Transverse colon (tissue), 3 donors: ENCODE data around the gene CAMK2B.

Experiments
- CTCF ChIP-seq, 5 experiments: fragments of 200-600 bp in 3 of 5; fragments of 450-650 bp in 2 of 5; sonication (generic) in 3 of 5; IDR thresholded peaks; 1 replicate in 2 of 5; 2 replicates in 3 of 5; pipeline ENCODE4 v1.5.1; 2016 to 2017; ENCODE audit warnings: antibody characterized with exemption in 5 of 5, inconsistent platforms in 3 of 5, mild to moderate bottlenecking in 2 of 5, moderate library complexity in 1 of 5
- EP300 ChIP-seq: sonication (generic); formaldehyde crosslinking; IDR thresholded peaks from one replicate; pipeline ENCODE4 v1.6.1; 2017; ENCODE audit warnings: antibody characterized with exemption, low read depth
- POLR2A ChIP-seq: fragments of 450-650 bp; IDR thresholded peaks from one replicate; pipeline ENCODE4 v1.6.1; 2016; ENCODE audit warnings: antibody characterized with exemption, mild to moderate bottlenecking, moderate library complexity

DNA sequence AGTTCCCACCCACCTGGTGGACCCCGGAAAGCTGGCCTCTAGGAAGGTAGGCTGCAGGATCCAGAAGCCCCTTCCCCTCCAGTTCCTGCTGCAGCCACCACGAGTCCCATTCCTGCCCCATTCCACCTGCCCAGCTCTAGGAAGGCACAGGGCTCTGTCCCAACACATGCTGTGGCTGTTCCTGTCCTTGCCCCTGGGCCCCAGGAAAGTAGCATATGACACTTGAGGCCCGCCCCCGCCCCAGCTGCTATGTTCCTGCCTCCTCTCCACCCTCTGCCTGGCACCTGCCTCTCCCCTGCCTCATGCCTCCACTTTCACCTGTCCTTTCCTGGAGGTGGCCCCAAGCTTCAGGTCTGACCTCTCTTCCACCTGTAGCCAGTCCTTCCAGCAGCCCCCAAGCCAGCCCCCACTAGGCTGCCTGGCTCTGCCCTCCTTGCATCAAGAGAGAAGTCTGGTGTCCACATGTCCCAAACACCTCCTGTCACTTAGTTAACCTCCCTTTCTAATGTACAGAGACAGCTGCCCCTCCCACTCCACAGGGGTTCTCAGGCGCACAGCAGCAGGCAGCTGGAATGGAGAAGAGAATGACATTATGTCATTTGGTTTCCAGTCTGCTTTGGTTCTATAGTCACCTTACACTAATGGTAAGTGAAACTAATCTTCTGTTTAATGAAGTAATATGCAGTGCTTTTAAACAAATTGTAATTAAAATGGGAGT, 101.9 kb downstream of the CAMK2B start:
- TF ChIP-seq POLR2A (no peak), CTCF (IDR thresholded peaks at IDR 0.05) (no peak), EP300 (no peak)
